NOMO-1 treated with DMSO at 0.1 percent for 48 hours (cell line): Measurements from ENCODE around the gene INSM1.
A peak's percentile ranks its signal among the peaks of the same experiment; 100 is the strongest.

Experiments used
- DNase-seq: peaks from one replicate; lab custom pipeline; 2025; ENCODE audit not compliant: unreplicated experiment; lab: John Stamatoyannopoulos, UW

Gene INSM1

GRCh38 chr20:20393207-20394120 is 25.6 kb downstream of the INSM1 start:
- peak; percentile 49 for DNase-seq

GRCh38 chr20:20395087-20395486 is 27.2 kb downstream of the INSM1 start:
- no peak for DNase-seq

- no peak for DNase-seq
Measured at GRCh38 chr20:20395903-20396568, 28.1 kb downstream of the INSM1 start.

- no peak for DNase-seq
Measured at GRCh38 chr20:20396794-20397193, 28.9 kb downstream of the INSM1 start.

- DNase-seq = no peak
Measured at GRCh38 chr20:20398123-20398522, 30.2 kb downstream of the INSM1 start.

- DNase-seq = no peak
Measured at GRCh38 chr20:20399531-20400500, 31.9 kb downstream of the INSM1 start.

DNA sequence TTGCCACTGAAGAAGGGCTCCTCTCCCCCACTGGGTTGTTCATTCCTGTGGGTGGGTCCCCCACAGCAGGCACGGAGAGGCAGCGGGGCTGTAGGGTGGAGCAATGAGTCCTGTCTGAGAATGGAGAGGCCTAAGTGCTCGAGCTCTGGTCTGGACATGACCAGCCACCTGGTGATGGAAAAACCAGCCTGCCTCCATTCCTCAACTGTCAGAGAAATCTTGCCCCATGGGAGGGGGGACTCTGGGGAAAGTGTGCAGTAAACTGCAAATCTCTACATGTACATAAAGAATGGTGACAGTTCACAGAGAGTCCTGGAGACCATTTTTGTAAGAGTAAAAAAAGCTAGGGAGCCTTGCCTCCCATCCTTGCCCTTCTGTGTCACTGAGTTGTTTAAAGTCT is 34.1 kb downstream of the INSM1 start:
- no peak for DNase-seq

DNA sequence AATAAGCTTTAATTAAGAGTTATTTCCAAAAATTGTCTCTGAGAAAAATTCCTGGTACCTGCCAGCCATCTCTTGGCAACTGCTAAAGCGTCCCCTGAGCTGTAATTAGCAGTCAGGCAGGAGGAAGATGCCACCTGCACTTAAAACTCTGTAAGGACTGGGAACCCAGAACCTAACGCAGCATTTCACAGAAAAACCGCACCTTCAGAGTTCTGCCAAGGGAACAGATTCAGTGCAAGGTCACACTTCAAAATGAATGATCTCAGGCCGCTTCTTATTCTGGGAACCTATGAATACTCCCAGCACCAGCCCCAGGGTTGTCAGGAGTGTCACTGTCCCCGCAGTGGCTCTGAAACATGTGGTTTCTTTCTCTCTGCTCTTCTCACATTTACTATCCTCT is 36.7 kb downstream of the INSM1 start:
- no peak for DNase-seq

DNA sequence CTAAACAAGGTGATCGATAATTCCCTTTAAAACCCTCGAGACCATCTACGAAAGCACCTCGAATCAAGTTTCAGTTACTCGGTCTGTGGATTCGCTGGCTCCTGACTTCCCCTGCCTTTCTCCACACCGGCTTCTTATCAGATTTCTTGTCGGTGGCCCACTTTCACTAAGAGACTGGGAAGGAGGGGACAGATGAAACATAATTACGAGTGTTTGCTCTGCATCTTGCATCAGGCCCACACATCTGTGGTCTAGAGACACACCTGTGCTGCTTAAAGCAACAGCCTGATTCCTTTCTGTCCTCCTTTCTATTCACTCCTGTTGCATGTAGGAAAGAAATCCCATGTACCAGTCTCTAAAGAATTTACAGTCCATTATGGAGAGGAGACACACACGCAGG is 37.7 kb downstream of the INSM1 start:
- DNase-seq = no peak

DNA sequence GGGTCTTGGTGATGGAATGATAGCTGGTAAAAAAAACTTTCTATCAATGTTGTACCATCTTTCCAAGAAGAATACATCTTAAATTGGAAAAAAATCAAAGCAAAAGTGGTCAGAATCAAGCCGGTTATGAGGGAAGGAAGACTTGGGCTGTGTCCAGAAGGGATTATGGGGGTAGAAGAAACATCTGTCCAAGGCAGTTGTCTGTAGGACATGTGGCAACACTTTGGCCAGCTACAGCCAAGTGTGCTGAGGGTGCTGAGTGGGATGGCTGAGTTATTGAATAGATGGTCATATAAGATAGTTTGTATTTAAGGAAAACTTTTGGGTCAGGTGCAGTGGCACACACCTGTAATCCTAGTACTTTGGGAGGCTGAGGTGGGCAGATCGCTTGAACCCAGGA is 38.4 kb downstream of the INSM1 start:
- no peak for DNase-seq

- DNase-seq = no peak
Measured at GRCh38 chr20:20407891-20408805, 40.2 kb downstream of the INSM1 start.

GRCh38 chr20:20409331-20409730 is 41.4 kb downstream of the INSM1 start:
- DNase-seq = no peak

DNA sequence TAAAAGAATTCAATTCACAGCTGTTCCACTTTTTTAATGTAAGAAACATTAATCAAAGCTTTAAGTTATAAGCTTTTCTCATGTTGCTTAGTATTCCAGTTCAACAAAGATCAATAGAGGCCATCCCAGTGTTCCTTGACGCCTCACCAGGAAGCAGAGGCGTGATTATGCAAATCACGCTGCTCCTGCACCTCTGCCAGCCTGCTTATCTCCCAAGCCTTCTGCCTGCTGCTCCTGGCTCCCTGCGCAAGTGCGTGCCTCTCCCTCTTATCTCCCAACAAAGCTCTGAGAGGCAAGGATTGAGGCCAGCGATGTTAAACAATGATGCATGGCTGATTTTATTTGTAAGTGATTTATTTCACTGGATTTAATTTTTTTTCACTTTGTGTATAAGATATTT is 42.8 kb downstream of the INSM1 start:
- no peak for DNase-seq

- no peak for DNase-seq
Measured at GRCh38 chr20:20411402-20411801, 43.5 kb downstream of the INSM1 start.

DNA sequence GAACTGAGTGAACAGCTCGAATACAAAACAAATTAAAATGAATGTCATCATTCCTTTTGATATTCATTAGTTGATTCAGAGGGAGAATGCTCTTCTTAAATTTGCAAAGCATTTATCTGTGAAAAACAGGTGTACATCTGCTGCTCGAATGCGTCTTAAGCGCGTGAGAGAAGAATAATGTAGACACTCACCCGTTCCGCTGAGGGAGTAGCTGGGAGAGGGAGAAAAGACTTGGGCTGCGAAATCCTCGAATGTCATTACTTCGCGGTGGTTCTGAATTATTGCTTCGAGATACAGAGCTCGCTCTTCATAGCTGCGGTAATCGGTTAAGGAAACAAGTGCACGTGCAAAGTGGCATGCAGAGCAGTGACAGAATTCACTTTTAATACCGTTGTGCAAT is 43.9 kb downstream of the INSM1 start:
- no peak for DNase-seq

DNA sequence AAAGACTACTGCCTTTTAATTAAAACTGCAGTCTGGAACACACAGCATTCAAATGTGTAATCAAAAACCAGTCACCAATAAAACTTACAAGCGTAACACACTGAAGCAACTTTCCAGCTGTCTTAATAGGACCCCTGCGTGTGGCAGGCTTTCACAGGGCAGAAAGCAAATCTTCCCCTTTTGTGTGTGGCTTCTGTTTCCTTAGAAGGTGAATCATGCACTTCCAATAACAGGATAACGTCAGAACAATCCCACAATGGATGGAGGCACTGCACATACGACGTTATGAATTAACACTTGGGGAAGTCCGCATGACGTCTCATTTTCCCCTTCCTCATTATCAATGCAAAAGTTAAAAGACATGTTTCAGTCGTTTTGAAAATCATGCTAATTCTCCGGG is 44.8 kb downstream of the INSM1 start:
- DNase-seq = no peak

DNA sequence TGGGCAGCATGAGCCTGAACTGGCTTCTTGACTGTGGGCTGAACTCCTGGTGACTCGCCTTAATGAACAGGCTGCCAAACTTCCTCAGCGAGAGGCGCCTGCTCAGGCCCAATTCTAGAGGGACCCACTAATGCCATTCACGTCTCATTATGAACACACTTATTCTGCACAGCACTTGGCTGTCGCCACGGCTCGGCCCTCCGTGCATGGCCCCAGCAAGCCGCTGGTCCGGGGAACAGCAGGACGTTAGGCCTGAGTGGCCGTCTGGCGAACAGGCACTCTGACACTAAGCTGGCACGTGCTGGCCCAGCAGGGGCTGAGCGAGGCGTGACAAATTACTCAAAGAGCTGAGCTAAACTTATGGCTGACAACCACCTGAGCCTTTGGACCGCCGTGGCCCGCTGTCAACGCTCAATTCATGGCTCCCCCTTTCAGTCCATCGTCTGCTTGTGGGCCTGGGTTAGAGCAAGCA is 45.9 kb downstream of the INSM1 start:
- DNase-seq = no peak

DNA sequence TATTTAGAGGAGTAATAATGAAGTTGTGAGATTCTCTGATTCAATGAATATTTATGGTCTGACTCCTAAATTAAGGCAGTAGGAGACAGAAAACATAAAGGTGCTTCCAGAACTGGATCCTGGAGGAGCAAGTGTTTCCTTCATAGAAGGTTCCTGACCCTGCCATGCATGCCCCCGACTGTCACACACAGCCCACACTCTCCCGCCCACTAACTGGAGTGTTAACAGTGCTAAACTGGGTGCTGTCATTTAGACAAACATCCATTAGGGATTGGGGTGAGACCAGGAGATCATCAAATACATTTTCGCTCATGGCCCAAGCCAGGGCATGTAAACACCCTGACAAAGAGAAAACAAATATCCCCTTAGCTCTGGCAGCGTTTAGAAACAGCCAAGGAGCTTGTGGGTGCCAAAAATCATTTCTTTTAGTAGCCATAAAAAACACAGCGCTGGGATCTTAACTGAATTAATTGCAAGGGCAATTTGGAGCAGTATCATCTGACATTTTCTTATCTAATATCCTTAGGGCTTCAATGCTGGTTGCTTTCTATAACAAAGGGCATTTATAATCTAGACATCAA is 46.8 kb downstream of the INSM1 start:
- DNase-seq = no peak

DNA sequence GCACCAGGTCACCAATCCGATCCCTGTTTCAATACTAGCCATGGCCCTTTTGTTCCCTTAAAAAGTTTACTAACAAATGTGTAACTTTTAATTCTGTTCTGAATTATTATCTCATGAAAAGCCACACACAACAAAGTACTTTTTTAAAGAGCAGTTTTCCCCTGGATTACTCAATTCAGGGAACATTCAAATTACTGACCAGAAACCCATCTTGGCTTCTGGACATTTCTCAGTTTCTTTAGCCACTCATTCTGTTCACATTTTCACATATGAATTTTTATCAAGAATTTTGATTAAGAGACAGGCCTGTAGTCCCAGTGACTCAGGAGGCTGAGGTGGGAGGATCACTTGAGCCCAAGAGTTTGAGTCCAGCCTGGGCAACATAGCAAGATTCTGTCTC is 47.4 kb downstream of the INSM1 start:
- no peak for DNase-seq
